ENCODE data around the gene DNPEP. TPM values are rescaled to one million over a fixed set of nuclear protein-coding genes. Genes with fewer than 3 reads are reported as not detected.

The DNPEP gene
- total RNA-seq, 1 experiment from 2014 or later = 81.7 TPM

Other genes with a start within 250 kb of the DNPEP start
- 20.9 and 22.2 TPM in 2 replicates for gene NHEJ1, start 227.1 kb downstream of the DNPEP start, total RNA-seq (2014; rRNA removed; shearing (Covaris generic))
- gene SLC23A3, start 217.9 kb downstream of the DNPEP start, total RNA-seq (2014; rRNA removed; shearing (Covaris generic)) = 0.19 and 0.67 TPM in 2 replicates
- 36.7 and 43.8 TPM in 2 replicates for gene CNPPD1, start 211.0 kb downstream of the DNPEP start, total RNA-seq (2014; rRNA removed; shearing (Covaris generic))
- 120 and 125 TPM in 2 replicates for gene RETREG2, start 209.6 kb downstream of the DNPEP start, total RNA-seq (2014; rRNA removed; shearing (Covaris generic))
- gene ZFAND2B, start 181.1 kb downstream of the DNPEP start, total RNA-seq (2014; rRNA removed; shearing (Covaris generic)) = 44.1 and 57.6 TPM in 2 replicates
- gene ABCB6, start 169.0 kb downstream of the DNPEP start, total RNA-seq (2014; rRNA removed; shearing (Covaris generic)) = 41.2 and 41.9 TPM in 2 replicates
- gene ATG9A, start 158.3 kb downstream of the DNPEP start, total RNA-seq (2014; rRNA removed; shearing (Covaris generic)) = 59.0 and 60.7 TPM in 2 replicates
- gene ANKZF1, start 158.1 kb downstream of the DNPEP start, total RNA-seq (2014; rRNA removed; shearing (Covaris generic)) = 23.6 and 24.7 TPM in 2 replicates
- gene GLB1L, start 142.5 kb downstream of the DNPEP start, total RNA-seq (2014; rRNA removed; shearing (Covaris generic)) = 9.6 and 12.1 TPM in 2 replicates
- gene STK16, start 142.4 kb downstream of the DNPEP start, total RNA-seq (2014; rRNA removed; shearing (Covaris generic)) = 16.3 and 23.1 TPM in 2 replicates
- not detected in 2 replicates for gene TUBA4B, start 134.7 kb downstream of the DNPEP start, total RNA-seq (2014; rRNA removed; shearing (Covaris generic))
- 106 and 115 TPM in 2 replicates for gene TUBA4A, start 134.0 kb downstream of the DNPEP start, total RNA-seq (2014; rRNA removed; shearing (Covaris generic))
- gene DNAJB2, start 108.5 kb downstream of the DNPEP start, total RNA-seq (2014; rRNA removed; shearing (Covaris generic)) = 27.5 and 40.7 TPM in 2 replicates
- 19.3 and 31.5 TPM in 2 replicates for gene PTPRN, start 78.5 kb downstream of the DNPEP start, total RNA-seq (2014; rRNA removed; shearing (Covaris generic))
- gene RESP18, start 55.2 kb downstream of the DNPEP start, total RNA-seq (2014; rRNA removed; shearing (Covaris generic)) = not detected in 2 replicates
- gene DES, start 30.5 kb upstream of the DNPEP start, total RNA-seq (2014; rRNA removed; shearing (Covaris generic)) = 30.0 and 34.5 TPM in 2 replicates
- 30.0 and 32.9 TPM in 2 replicates for gene SPEG, start 46.9 kb upstream of the DNPEP start, total RNA-seq (2014; rRNA removed; shearing (Covaris generic))
- 52.5 and 54.7 TPM in 2 replicates for gene GMPPA, start 111.0 kb upstream of the DNPEP start, total RNA-seq (2014; rRNA removed; shearing (Covaris generic))
- 0.12 and 0.43 TPM in 2 replicates for gene ASIC4, start 126.6 kb upstream of the DNPEP start, total RNA-seq (2014; rRNA removed; shearing (Covaris generic))
- 139 and 161 TPM in 2 replicates for gene CHPF, start 155.9 kb upstream of the DNPEP start, total RNA-seq (2014; rRNA removed; shearing (Covaris generic))
- 1.4 and 2.2 TPM in 2 replicates for gene TMEM198, start 156.1 kb upstream of the DNPEP start, total RNA-seq (2014; rRNA removed; shearing (Covaris generic))
- 119 and 130 TPM in 2 replicates for gene OBSL1, start 183.6 kb upstream of the DNPEP start, total RNA-seq (2014; rRNA removed; shearing (Covaris generic))
- 0.86 TPM in 1 of 2 replicates, not detected in the other for gene INHA, start 184.4 kb upstream of the DNPEP start, total RNA-seq (2014; rRNA removed; shearing (Covaris generic))
- gene STK11IP, start 209.9 kb upstream of the DNPEP start, total RNA-seq (2014; rRNA removed; shearing (Covaris generic)) = 15.3 and 15.4 TPM in 2 replicates
- 10.9 and 11.4 TPM in 2 replicates for gene SLC4A3, start 239.7 kb upstream of the DNPEP start, total RNA-seq (2014; rRNA removed; shearing (Covaris generic))

Data from A172 (cell line).